ENCODE data around the gene UBE2F. TPM values are rescaled to one million over a fixed set of nuclear protein-coding genes. Genes with fewer than 3 reads are reported as not detected.
"Not testable (repeated sequence)": the region's sequence is repeated elsewhere in the genome, so short reads cannot be mapped to it uniquely, and the experiment has no call there.

Gene UBE2F
- total and polyA plus RNA-seq, 2 donors (not counting 1 experiment from before 2014, with no cell fraction given): 53.7 to 113 TPM

- Histone ChIP-seq H3K4me1 (ENCODE audit: control insufficient read depth, extremely low read depth, insufficient read depth, low read length) (no peaks in the 10 kb centered on the region), H3K4me3 (replicated peaks in 1 of 4; ENCODE audit: control extremely low read depth in 1 of 4, insufficient read depth in 1 of 4, low read depth in 3 of 4, low read length in 4 of 4) (no peak overlapping the region), H2AFZ (ENCODE audit: low read length) (no peak overlapping the region), H3K36me3 (ENCODE audit: control insufficient read depth, insufficient read depth, low read length) (no peaks in the 10 kb centered on the region), H3K79me2 (ENCODE audit: control insufficient read depth, insufficient read depth, low read length) (no peaks in the 10 kb centered on the region), H3K27me3 (ENCODE audit: control insufficient read depth, insufficient read depth, low read length) (no peaks in the 10 kb centered on the region), H4K20me1 (ENCODE audit: control insufficient read depth, extremely low read depth, insufficient read depth, low read length) (no peaks in the 10 kb centered on the region), H3K4me2 (ENCODE audit: extremely low read depth, insufficient read depth, low read length) (no peak overlapping the region), H3K9ac (ENCODE audit: insufficient read depth, low read length) (no peak overlapping the region), H3K9me3 (ENCODE audit: control insufficient read depth, insufficient read depth, low read depth, low read length) (no peaks in the 10 kb centered on the region), H3K27ac (ENCODE audit: insufficient read depth, low read length) (no peak overlapping the region)
- DNase-seq (ENCODE audit: low read depth in 2 of 2): no peak
- TF ChIP-seq EZH2 (IDR thresholded peaks at IDR 0.05; ENCODE audit: low read length, missing control alignments) (no peak), CTCF (conservative IDR thresholded peaks at IDR 0.05 in 1 of 2, IDR thresholded peaks at IDR 0.05 in 1 of 2; ENCODE audit: low read depth in 1 of 2, low read length in 2 of 2) (no peak)
Measured at GRCh38 chr2:237946423-237946822, 20.4 kb upstream of the UBE2F start.

- H3K36me3 ChIP-seq (ENCODE audit: control insufficient read depth, insufficient read depth, low read length); H4K20me1 ChIP-seq (ENCODE audit: control insufficient read depth, extremely low read depth, insufficient read depth, low read length); H2AFZ ChIP-seq (ENCODE audit: low read length); H3K27ac ChIP-seq (ENCODE audit: insufficient read depth, low read length); H3K4me3 ChIP-seq (replicated peaks in 1 of 4; ENCODE audit: control extremely low read depth in 1 of 4, insufficient read depth in 1 of 4, low read depth in 3 of 4, low read length in 4 of 4); H3K9me3 ChIP-seq (ENCODE audit: control insufficient read depth, insufficient read depth, low read depth, low read length); DNase-seq (ENCODE audit: low read depth in 2 of 2); H3K79me2 ChIP-seq (ENCODE audit: control insufficient read depth, insufficient read depth, low read length); H3K4me2 ChIP-seq (ENCODE audit: extremely low read depth, insufficient read depth, low read length); H3K4me1 ChIP-seq (ENCODE audit: control insufficient read depth, extremely low read depth, insufficient read depth, low read length); H3K9ac ChIP-seq (ENCODE audit: insufficient read depth, low read length): not testable (repeated sequence)
- peaks cover 16% of the 10 kb centered on the region for H3K27me3 ChIP-seq (ENCODE audit: control insufficient read depth, insufficient read depth, low read length)
Measured at GRCh38 chr2:237951354-237951753, 15.5 kb upstream of the UBE2F start.

- DNase-seq (ENCODE audit: low read depth in 2 of 2): no peak
- no peaks in the 10 kb centered on the region for H3K36me3 ChIP-seq (ENCODE audit: control insufficient read depth, insufficient read depth, low read length)
- no peaks in the 10 kb centered on the region for H3K4me1 ChIP-seq (ENCODE audit: control insufficient read depth, extremely low read depth, insufficient read depth, low read length)
- no peaks in the 10 kb centered on the region for H4K20me1 ChIP-seq (ENCODE audit: control insufficient read depth, extremely low read depth, insufficient read depth, low read length)
- H3K9ac ChIP-seq (ENCODE audit: insufficient read depth, low read length): no peak overlapping the region
- H3K4me2 ChIP-seq (ENCODE audit: extremely low read depth, insufficient read depth, low read length): no peak overlapping the region
- H3K27ac ChIP-seq (ENCODE audit: insufficient read depth, low read length): no peak overlapping the region
- H3K9me3 ChIP-seq (ENCODE audit: control insufficient read depth, insufficient read depth, low read depth, low read length): no peaks in the 10 kb centered on the region
- H3K27me3 ChIP-seq (ENCODE audit: control insufficient read depth, insufficient read depth, low read length): peaks cover 19% of the 10 kb centered on the region
- no peak overlapping the region for H2AFZ ChIP-seq (ENCODE audit: low read length)
- H3K4me3 ChIP-seq (replicated peaks in 1 of 4; ENCODE audit: control extremely low read depth in 1 of 4, insufficient read depth in 1 of 4, low read depth in 3 of 4, low read length in 4 of 4): no peak overlapping the region
- TF ChIP-seq CTCF (conservative IDR thresholded peaks at IDR 0.05 in 1 of 2, IDR thresholded peaks at IDR 0.05 in 1 of 2; ENCODE audit: low read depth in 1 of 2, low read length in 2 of 2) (no peak), EZH2 (IDR thresholded peaks at IDR 0.05; ENCODE audit: low read length, missing control alignments) (no peak)
- no peaks in the 10 kb centered on the region for H3K79me2 ChIP-seq (ENCODE audit: control insufficient read depth, insufficient read depth, low read length)
Measured at GRCh38 chr2:237951878-237952277, 14.9 kb upstream of the UBE2F start.

Data from fibroblast of lung (primary cell).